Natural killer cell (primary cell): ENCODE measurements around the gene ARHGAP6. TPM values are rescaled to one million over a fixed set of nuclear protein-coding genes. Genes with fewer than 3 reads are reported as not detected.

Experiments used
- ATAC-seq, 3 donors: fragments of 150-1000 bp in 2 of 3; fragments of 200-7000 bp in 1 of 3; cut with Tn5 transposase; 1 replicate in 1 of 3; 2 replicates in 2 of 3; pipeline ENCODE4 v1.10.0; 2021; ENCODE audit warnings: mild to moderate bottlenecking in 2 of 3, moderate library complexity in 2 of 3
- DNase-seq, 2 donors: peaks; one replicate each; pipeline versions ENCODE4 v3.0.0 to v3.0.0-alpha.2; 2013 to 2021; ENCODE audit warnings: mixed read lengths in 1 of 2
- H3K27ac ChIP-seq: one replicate; pipeline ENCODE4 v1.5.1; 2013; ENCODE audit warnings: mild to moderate bottlenecking, low read length
- H3K27me3 ChIP-seq: one replicate; pipeline ENCODE4 v1.6.1; 2013; ENCODE audit warnings: low read length; ENCODE audit not compliant: control insufficient read depth, insufficient read depth
- H3K36me3 ChIP-seq: one replicate; pipeline ENCODE4 v1.6.1; 2013; ENCODE audit warnings: low read length; ENCODE audit not compliant: control insufficient read depth, insufficient read depth
- H3K4me1 ChIP-seq: one replicate; pipeline ENCODE4 v1.6.1; 2013; ENCODE audit warnings: low read length; ENCODE audit not compliant: control insufficient read depth, insufficient read depth
- H3K4me3 ChIP-seq: one replicate; pipeline ENCODE4 v1.5.1; 2013; ENCODE audit warnings: low read length
- H3K9me3 ChIP-seq: one replicate; pipeline ENCODE4 v1.6.1; 2013; ENCODE audit warnings: low read length; ENCODE audit not compliant: control insufficient read depth, insufficient read depth
- H3K27ac Mint-ChIP-seq, 2 donors: one replicate each; pipeline ENCODE4 v1.8.0; 2022; ENCODE audit warnings: mild to moderate bottlenecking in 2 of 2, mixed read lengths in 2 of 2, moderate library complexity in 1 of 2
- H3K27me3 Mint-ChIP-seq, 2 donors: one replicate each; pipeline ENCODE4 v1.8.0; 2022; ENCODE audit warnings: low read depth in 2 of 2, mixed read lengths in 2 of 2
- H3K36me3 Mint-ChIP-seq: one replicate; pipeline ENCODE4 v1.8.0; 2022; ENCODE audit warnings: mixed read lengths
- H3K4me1 Mint-ChIP-seq, 2 donors: one replicate each; pipeline ENCODE4 v1.8.0; 2022; ENCODE audit warnings: mixed read lengths in 2 of 2
- H3K4me3 Mint-ChIP-seq: one replicate; pipeline ENCODE4 v1.8.0; 2022; ENCODE audit warnings: mild to moderate bottlenecking, moderate library complexity, mixed read lengths
- H3K9me3 Mint-ChIP-seq, 2 donors: one replicate each; pipeline ENCODE4 v1.8.0; 2022; ENCODE audit warnings: mixed read lengths in 2 of 2
- WGBS: methylation state at CpG from one replicate; pipeline ENCODE4 v1.1.7; 2013; ENCODE audit warnings: missing lambda C conversion rate; ENCODE audit not compliant: insufficient coverage; 5-methylcytosine and 5-hydroxymethylcytosine counted together
- intact Hi-C: fragments of 100-400 bp; cut with micrococcal nuclease; formaldehyde crosslinking; loops from one replicate; pipeline ENCODE4 v1.14.2; 2022
- total RNA-seq, 4 donors: library from RNA; stranded (reverse); fragments of 120-200 nt in 1 of 4; gene quantifications; one replicate each; pipeline versions ENCODE4 v1.2.3 to v1.2.4, GENCODE V29; 2013 to 2022
- TF ChIP-seq, protein P1 (sequence below): fragments of 200-600 bp; IDR thresholded peaks from one replicate; pipeline ENCODE4 v1.8.0; 2022; ENCODE audit warnings: antibody characterized with exemption

The ARHGAP6 gene
- total RNA-seq, 3 donors from 2014 or later (not counting 1 experiment from before 2014, with no cell fraction given), result 0.32 to 1.9 (median 1.8) TPM

DNA sequence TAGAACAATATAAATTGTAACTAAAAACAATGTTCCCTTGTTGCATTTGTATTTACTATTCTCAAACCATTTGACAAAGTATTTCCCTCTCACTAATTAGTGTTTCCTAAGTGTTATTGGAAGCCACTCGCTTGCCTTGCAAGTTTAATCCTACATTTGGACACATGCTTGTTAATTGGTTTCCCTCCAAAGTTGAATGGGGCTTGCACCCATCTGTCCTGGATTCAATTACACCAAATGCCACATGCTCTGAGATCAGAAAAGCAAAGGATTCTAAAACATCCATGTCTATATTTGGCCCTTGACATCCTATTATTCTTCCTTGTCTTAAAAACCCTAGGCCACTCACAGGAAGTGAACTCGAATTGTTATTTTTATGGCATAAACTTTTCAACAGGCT is 225.9 kb downstream of the ARHGAP6 start:
- ATAC-seq, result no peak
- H3K27ac ChIP-seq, result no peak overlapping the region
- H3K27me3 ChIP-seq, result no peaks in the 10 kb centered on the region
- H3K27me3 Mint-ChIP-seq, result peaks cover 0 to 14% of the 10 kb centered on the region in 2 donors
- no peak for DNase-seq
- no peaks in the 10 kb centered on the region for H3K9me3 Mint-ChIP-seq
- H3K36me3 ChIP-seq, result no peaks in the 10 kb centered on the region
- intact Hi-C loops, result no loop called here
- H3K4me3 Mint-ChIP-seq, result no peak overlapping the region
- TF ChIP-seq, protein P1, sequence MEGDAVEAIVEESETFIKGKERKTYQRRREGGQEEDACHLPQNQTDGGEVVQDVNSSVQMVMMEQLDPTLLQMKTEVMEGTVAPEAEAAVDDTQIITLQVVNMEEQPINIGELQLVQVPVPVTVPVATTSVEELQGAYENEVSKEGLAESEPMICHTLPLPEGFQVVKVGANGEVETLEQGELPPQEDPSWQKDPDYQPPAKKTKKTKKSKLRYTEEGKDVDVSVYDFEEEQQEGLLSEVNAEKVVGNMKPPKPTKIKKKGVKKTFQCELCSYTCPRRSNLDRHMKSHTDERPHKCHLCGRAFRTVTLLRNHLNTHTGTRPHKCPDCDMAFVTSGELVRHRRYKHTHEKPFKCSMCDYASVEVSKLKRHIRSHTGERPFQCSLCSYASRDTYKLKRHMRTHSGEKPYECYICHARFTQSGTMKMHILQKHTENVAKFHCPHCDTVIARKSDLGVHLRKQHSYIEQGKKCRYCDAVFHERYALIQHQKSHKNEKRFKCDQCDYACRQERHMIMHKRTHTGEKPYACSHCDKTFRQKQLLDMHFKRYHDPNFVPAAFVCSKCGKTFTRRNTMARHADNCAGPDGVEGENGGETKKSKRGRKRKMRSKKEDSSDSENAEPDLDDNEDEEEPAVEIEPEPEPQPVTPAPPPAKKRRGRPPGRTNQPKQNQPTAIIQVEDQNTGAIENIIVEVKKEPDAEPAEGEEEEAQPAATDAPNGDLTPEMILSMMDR, result no peak
- no peaks in the 10 kb centered on the region for H3K36me3 Mint-ChIP-seq
- H3K4me1 Mint-ChIP-seq, result no peaks in the 10 kb centered on the region
- WGBS, result 78% methylated on average over 1 of the region's 2 CpGs
- H3K4me3 ChIP-seq, result no peak overlapping the region
- H3K27ac Mint-ChIP-seq, result no peak overlapping the region
- no peaks in the 10 kb centered on the region for H3K4me1 ChIP-seq
- no peaks in the 10 kb centered on the region for H3K9me3 ChIP-seq

DNA sequence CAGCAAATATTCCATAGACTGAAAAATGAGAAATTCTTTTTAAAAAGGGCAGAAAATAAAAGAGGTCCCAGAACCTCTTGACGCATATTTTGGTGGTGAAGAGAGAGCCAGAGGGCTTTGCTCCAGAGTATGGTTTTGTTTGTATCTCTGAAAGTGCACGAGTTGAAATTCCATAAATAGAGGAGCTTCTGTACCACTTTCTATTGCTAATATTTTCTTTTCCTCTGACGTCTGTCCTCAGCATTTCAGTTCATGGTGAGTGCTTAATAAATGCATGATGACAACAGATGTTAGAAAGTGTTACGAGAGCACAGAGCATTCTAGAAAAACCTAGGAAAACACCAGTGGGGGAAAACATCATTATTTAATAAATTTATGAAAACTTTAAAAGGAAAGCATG is 227.0 kb downstream of the ARHGAP6 start:
- Histone ChIP-seq H3K4me3 (no peak overlapping the region), H3K27ac (no peak overlapping the region), H3K9me3 (no peaks in the 10 kb centered on the region), H3K36me3 (no peaks in the 10 kb centered on the region), H3K4me1 (no peaks in the 10 kb centered on the region), H3K27me3 (no peaks in the 10 kb centered on the region)
- H3K36me3 Mint-ChIP-seq, result no peaks in the 10 kb centered on the region
- TF ChIP-seq, protein P1, result no peak
- no peaks in the 10 kb centered on the region for H3K9me3 Mint-ChIP-seq
- intact Hi-C loops, result no loop called here
- DNase-seq, result no peak
- H3K27me3 Mint-ChIP-seq, result peaks cover 0 to 14% of the 10 kb centered on the region in 2 donors
- no peak overlapping the region for H3K4me3 Mint-ChIP-seq
- 90% methylated on average over 1 of the region's 4 CpGs for WGBS
- H3K4me1 Mint-ChIP-seq, result no peaks in the 10 kb centered on the region
- ATAC-seq, result no peak
- no peak overlapping the region for H3K27ac Mint-ChIP-seq

DNA sequence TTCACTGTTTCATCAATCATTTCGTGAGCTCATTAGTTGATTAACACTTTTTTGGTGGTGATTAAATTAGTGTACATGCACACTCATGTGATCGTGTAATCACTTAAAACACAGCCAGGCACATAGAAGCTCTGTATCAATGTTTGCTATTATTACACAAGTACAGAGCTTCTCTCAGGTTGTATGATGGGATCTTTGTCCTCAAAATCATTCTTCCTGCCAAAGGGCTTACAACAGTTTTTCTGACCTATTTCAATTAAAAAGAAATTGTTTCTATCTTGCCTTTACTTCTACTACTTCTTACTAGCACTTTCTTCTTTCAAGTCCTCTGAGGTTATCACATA is 227.4 kb downstream of the ARHGAP6 start:
- Mint-ChIP-seq H3K4me1 (no peaks in the 10 kb centered on the region), H3K27me3 (peaks cover 0 to 14% of the 10 kb centered on the region in 2 donors), H3K36me3 (no peaks in the 10 kb centered on the region), H3K27ac (no peak overlapping the region), H3K9me3 (no peaks in the 10 kb centered on the region), H3K4me3 (no peak overlapping the region)
- Histone ChIP-seq H3K9me3 (no peaks in the 10 kb centered on the region), H3K4me1 (no peaks in the 10 kb centered on the region), H3K4me3 (no peak overlapping the region), H3K36me3 (no peaks in the 10 kb centered on the region), H3K27me3 (no peaks in the 10 kb centered on the region), H3K27ac (no peak overlapping the region)
- DNase-seq, result no peak
- TF ChIP-seq, protein P1, result no peak
- no peak for ATAC-seq
- intact Hi-C loops, result no loop called here
- WGBS, result no CpG with 5 or more reads among the region's 2 CpGs

DNA sequence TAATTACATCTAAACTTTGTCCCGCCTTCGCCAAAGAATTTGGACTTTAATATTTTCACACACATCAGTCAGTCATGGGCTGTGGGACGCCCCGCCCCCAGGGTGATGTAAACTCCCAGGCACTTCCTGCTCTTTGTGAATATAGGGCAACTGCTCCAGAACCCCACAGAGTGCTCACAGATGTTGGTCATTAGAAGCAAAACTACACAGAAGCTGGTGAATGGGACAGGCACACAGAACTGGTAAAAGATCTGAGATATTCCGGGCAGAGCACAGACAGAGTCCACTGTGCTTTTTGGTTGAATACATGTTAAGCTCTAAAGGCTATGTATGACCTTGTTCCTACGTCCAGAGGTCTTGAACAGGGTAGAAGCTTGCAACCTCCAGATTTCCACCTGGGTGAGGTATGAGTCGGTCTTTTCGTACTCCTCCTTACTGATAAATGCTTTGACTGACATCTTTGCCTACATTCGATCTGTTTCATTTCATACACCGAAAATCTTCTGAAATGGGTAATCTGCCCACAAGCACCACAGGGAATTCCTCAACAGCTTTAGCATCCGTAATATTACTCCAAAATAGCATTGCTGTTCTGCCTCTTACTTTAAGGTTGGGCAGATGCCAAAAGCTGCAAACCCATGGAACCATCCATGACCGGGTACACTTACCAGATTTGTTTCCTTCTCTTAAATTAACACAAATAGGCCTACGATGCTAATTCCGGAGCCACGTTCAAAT is 227.9 kb downstream of the ARHGAP6 start:
- H3K9me3 Mint-ChIP-seq, result no peaks in the 10 kb centered on the region
- 91% methylated on average over 15 of the region's 15 CpGs for WGBS
- H3K4me3 ChIP-seq, result no peak overlapping the region

More for the DNA sequence above, 227.9 kb downstream of the ARHGAP6 start:
- no peaks in the 10 kb centered on the region for H3K4me1 ChIP-seq
- no peak overlapping the region for H3K4me3 Mint-ChIP-seq
- peaks cover 0 to 17% of the 10 kb centered on the region in 2 donors for H3K27me3 Mint-ChIP-seq
- intact Hi-C loops, result no loop called here
- TF ChIP-seq, protein P1, result no peak
- no peak overlapping the region for H3K27ac ChIP-seq
- ATAC-seq, result no peak
- H3K9me3 ChIP-seq, result no peaks in the 10 kb centered on the region
- H3K36me3 Mint-ChIP-seq, result no peaks in the 10 kb centered on the region
- no peak overlapping the region for H3K27ac Mint-ChIP-seq
- H3K27me3 ChIP-seq, result no peaks in the 10 kb centered on the region
- DNase-seq, result no peak
- no peaks in the 10 kb centered on the region for H3K4me1 Mint-ChIP-seq
- H3K36me3 ChIP-seq, result no peaks in the 10 kb centered on the region
